Activated naive CD4-positive, alpha-beta T cell treated with anti-CD3 and anti-CD28 coated beads, Interleukin-2, amount 50 U/mL, for 16 hours (primary cell): Measurements from ENCODE around the gene PLCH1.
"Not testable (repeated sequence)": the region's sequence is repeated elsewhere in the genome, so short reads cannot be mapped to it uniquely, and the experiment has no call there.

Source experiments
- DNase-seq: peaks from one replicate; pipeline ENCODE4 v3.0.0-alpha.2; 2020

The PLCH1 gene

GRCh38 chr3:155407971-155408370 lies 336.9 kb downstream of the PLCH1 start:
- no peak for DNase-seq

GRCh38 chr3:155407331-155407730 lies 337.5 kb downstream of the PLCH1 start:
- DNase-seq: no peak

GRCh38 chr3:155404486-155404885 lies 340.4 kb downstream of the PLCH1 start:
- no peak for DNase-seq

- DNase-seq: no peak
Observed at GRCh38 chr3:155402656-155403055, 342.2 kb downstream of the PLCH1 start.

GRCh38 chr3:155398046-155398445 lies 346.8 kb downstream of the PLCH1 start:
- DNase-seq: no peak

- not testable (repeated sequence) for DNase-seq
Observed at GRCh38 chr3:155394896-155395295, 350.0 kb downstream of the PLCH1 start.

GRCh38 chr3:155394240-155394639 lies 350.6 kb downstream of the PLCH1 start:
- DNase-seq: no peak

GRCh38 chr3:155393316-155393715 lies 351.6 kb downstream of the PLCH1 start:
- no peak for DNase-seq

- no peak for DNase-seq
Observed at GRCh38 chr3:155392138-155392537, 352.7 kb downstream of the PLCH1 start.

- no peak for DNase-seq
Observed at GRCh38 chr3:155391551-155391958, 353.3 kb downstream of the PLCH1 start.

GRCh38 chr3:155391104-155391503 lies 353.8 kb downstream of the PLCH1 start:
- DNase-seq: no peak

- DNase-seq: no peak
Observed at GRCh38 chr3:155390351-155390750, 354.5 kb downstream of the PLCH1 start.

- DNase-seq: no peak
Observed at GRCh38 chr3:155388417-155388816, 356.5 kb downstream of the PLCH1 start.

GRCh38 chr3:155387571-155387970 lies 357.3 kb downstream of the PLCH1 start:
- DNase-seq: no peak

GRCh38 chr3:155386919-155387318 lies 358.0 kb downstream of the PLCH1 start:
- DNase-seq: no peak

- DNase-seq: no peak
Observed at GRCh38 chr3:155385896-155386625, 358.8 kb downstream of the PLCH1 start.

- no peak for DNase-seq
Observed at GRCh38 chr3:155382396-155383042, 362.4 kb downstream of the PLCH1 start.

- DNase-seq: no peak
Observed at GRCh38 chr3:155377847-155378246, 367.0 kb downstream of the PLCH1 start.

- no peak for DNase-seq
Observed at GRCh38 chr3:155377071-155377470, 367.8 kb downstream of the PLCH1 start.

GRCh38 chr3:155372281-155372680 lies 372.6 kb downstream of the PLCH1 start:
- DNase-seq: no peak

- no peak for DNase-seq
Observed at GRCh38 chr3:155370764-155371503, 373.9 kb downstream of the PLCH1 start.

GRCh38 chr3:155370198-155370597 lies 374.7 kb downstream of the PLCH1 start:
- DNase-seq: no peak

- no peak for DNase-seq
Observed at GRCh38 chr3:155369735-155370134, 375.1 kb downstream of the PLCH1 start.

GRCh38 chr3:155369244-155369643 lies 375.6 kb downstream of the PLCH1 start:
- DNase-seq: no peak
